ENCODE measurements around the gene LRG1.
A peak's percentile ranks its signal among the peaks of the same experiment; 100 is the strongest.

LRG1 gene

GRCh38 chr19:4539693-4540581, at the start of gene LRG1:
Gene LRG1 (minus strand): TSS chr19:4540036. CDS start chr19:4540013, 23 bp downstream.
- peak; percentile 20 for DNase-seq

GRCh38 chr19:4588291-4588761, 48.5 kb upstream of the LRG1 start:
- no peak for DNase-seq

GRCh38 chr19:4587527-4587926, 47.7 kb upstream of the LRG1 start:
- DNase-seq: no peak

GRCh38 chr19:4586691-4587090, 46.9 kb upstream of the LRG1 start:
- no peak for DNase-seq

- no peak for DNase-seq
Measured at GRCh38 chr19:4586245-4586644, 46.4 kb upstream of the LRG1 start.

GRCh38 chr19:4585556-4585955, 45.7 kb upstream of the LRG1 start:
- DNase-seq: no peak

GRCh38 chr19:4584670-4585460, 45.0 kb upstream of the LRG1 start:
- DNase-seq: no peak

GRCh38 chr19:4583961-4584669, 44.3 kb upstream of the LRG1 start:
- DNase-seq: peak; percentile 20

GRCh38 chr19:4582980-4583842, 43.4 kb upstream of the LRG1 start:
- DNase-seq: no peak

GRCh38 chr19:4581666-4582553, 42.1 kb upstream of the LRG1 start:
- DNase-seq: peak; percentile 53

- no peak for DNase-seq
Measured at GRCh38 chr19:4580961-4581665, 41.3 kb upstream of the LRG1 start.

- DNase-seq: no peak
Measured at GRCh38 chr19:4580021-4580901, 40.4 kb upstream of the LRG1 start.

GRCh38 chr19:4579389-4579788, 39.6 kb upstream of the LRG1 start:
- no peak for DNase-seq

GRCh38 chr19:4578552-4579248, 38.9 kb upstream of the LRG1 start:
- DNase-seq: no peak

GRCh38 chr19:4577020-4577782, 37.4 kb upstream of the LRG1 start:
- no peak for DNase-seq

GRCh38 chr19:4576016-4576933, 36.4 kb upstream of the LRG1 start:
- DNase-seq: no peak

All from GDM1 (cell line).